ENCODE data around the gene SPOCK1.

DNA sequence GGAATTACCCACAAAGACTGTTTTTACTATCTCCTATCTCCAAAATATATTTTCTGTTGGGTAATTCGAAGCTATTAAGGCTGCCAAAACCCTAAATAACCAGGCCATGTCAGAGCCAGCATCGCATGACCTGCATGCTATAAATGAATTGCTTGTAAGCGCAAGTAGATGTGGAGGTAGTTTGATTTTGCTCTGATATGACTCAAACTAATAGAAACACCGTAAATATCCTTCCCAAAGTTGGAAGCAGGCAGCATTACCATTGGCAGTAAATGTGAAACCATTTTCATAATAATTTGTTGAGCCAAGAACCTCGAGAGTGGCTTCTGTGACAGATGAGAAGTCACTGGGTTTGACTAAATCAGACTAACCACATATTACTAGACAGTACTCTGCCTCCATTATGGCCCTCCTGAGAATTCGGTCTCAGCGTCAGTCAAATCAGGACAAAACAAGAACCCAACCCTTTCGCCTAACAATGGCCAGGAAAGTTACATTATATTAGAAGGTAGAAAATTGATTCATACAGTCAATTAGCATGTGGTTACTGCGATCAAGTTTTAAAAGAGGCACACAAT, 289.8 kb downstream of the SPOCK1 start:
- TF ChIP-seq ZNF589 (CRISPR knock-in tag; conservative IDR thresholded peaks at IDR 0.05) (no peak), SP1 (IDR thresholded peaks at IDR 0.05) (no peak), SP1 (CRISPR knock-in tag; IDR thresholded peaks at IDR 0.05) (no peak), TCF7L2 (IDR thresholded peaks at IDR 0.05; ENCODE audit: low read depth, low read length) (no peak), GABPA (IDR thresholded peaks at IDR 0.05; ENCODE audit: low read depth, low read length) (no peak), GABPA (CRISPR knock-in tag; IDR thresholded peaks at IDR 0.05; ENCODE audit: low read depth) (no peak), SIN3B (IDR thresholded peaks at IDR 0.05; ENCODE audit: low read length) (no peak), XRCC5 (optimal IDR thresholded peaks at IDR 0.05; ENCODE audit: low read length) (no peak), POLR2A (IDR thresholded peaks at IDR 0.05; ENCODE audit: insufficient read depth in 1 of 2, low read depth in 2 of 2, low read length in 2 of 2) (no peak)
- TF ChIP-seq, protein P1, sequence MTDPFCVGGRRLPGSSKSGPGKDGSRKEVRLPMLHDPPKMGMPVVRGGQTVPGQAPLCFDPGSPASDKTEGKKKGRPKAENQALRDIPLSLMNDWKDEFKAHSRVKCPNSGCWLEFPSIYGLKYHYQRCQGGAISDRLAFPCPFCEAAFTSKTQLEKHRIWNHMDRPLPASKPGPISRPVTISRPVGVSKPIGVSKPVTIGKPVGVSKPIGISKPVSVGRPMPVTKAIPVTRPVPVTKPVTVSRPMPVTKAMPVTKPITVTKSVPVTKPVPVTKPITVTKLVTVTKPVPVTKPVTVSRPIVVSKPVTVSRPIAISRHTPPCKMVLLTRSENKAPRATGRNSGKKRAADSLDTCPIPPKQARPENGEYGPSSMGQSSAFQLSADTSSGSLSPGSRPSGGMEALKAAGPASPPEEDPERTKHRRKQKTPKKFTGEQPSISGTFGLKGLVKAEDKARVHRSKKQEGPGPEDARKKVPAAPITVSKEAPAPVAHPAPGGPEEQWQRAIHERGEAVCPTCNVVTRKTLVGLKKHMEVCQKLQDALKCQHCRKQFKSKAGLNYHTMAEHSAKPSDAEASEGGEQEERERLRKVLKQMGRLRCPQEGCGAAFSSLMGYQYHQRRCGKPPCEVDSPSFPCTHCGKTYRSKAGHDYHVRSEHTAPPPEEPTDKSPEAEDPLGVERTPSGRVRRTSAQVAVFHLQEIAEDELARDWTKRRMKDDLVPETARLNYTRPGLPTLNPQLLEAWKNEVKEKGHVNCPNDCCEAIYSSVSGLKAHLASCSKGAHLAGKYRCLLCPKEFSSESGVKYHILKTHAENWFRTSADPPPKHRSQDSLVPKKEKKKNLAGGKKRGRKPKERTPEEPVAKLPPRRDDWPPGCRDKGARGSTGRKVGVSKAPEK (CRISPR knock-in tag; IDR thresholded peaks at IDR 0.05; ENCODE audit: borderline replicate concordance), result no peak
